GM18511 (cell line): ENCODE data around the gene TRIM15.
"Not testable (repeated sequence)": the region's sequence is repeated elsewhere in the genome, so short reads cannot be mapped to it uniquely, and the experiment has no call there.

Source experiments
- ATAC-seq: cut with Tn5 transposase; IDR thresholded peaks from one replicate; pipeline ENCODE4 v1.9.1; 2021; ENCODE audit warnings: mild to moderate bottlenecking, moderate library complexity; ENCODE audit not compliant: unreplicated experiment

The TRIM15 gene

GRCh38 chr6:30221956-30222355, 58.6 kb downstream of the TRIM15 start:
- not testable (repeated sequence) for ATAC-seq
